HG03565 (cell line): Measurements from ENCODE around the gene RIMS4.

Experiments used
- ATAC-seq: cut with Tn5 transposase; IDR thresholded peaks from one replicate; pipeline ENCODE4 v1.9.1; 2021; ENCODE audit warnings: mild to moderate bottlenecking, moderate library complexity; ENCODE audit not compliant: unreplicated experiment

RIMS4 gene

DNA sequence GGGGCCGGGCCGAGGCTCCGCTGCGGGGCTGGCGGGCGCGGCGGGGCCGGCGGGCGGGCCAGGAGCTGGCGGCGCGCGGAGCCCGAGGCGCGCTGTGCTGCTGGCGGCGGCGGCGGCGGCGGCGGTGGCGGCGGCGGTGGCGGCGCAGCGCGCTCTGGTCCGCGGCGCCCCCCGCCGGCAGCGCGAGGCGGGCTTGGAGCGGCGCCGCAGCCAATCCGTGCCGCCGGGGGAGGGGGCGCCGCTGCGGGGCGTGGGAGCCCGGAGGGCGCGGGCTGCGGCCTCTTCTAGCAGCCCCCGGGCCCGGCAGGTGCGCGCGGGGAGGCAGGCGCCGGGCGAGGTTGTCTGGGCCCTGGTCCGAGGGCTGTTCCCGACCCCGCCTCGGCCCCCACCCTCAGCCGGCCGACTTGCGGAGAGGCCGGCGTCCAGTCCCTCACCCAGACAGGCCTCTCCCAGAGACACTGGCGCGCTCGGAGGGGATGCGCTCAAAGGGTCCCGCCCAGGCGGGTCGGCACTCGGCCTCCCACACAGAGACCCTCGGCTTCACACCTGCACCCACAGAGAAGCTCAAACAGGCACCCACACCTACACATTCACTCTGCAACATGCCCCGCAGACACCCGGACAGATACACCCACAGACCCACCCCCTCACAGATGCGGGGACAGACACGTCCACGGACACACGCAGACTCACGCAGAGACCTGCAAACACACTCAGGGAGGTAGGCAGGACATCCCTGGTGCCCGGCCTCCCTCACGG, at the start of gene RIMS4:
TSS of gene RIMS4 (minus strand) at position 156 of the 759 bp plus-strand sequence. CDS start 275 bp downstream, outside the sequence.
- ATAC-seq = no peak

DNA sequence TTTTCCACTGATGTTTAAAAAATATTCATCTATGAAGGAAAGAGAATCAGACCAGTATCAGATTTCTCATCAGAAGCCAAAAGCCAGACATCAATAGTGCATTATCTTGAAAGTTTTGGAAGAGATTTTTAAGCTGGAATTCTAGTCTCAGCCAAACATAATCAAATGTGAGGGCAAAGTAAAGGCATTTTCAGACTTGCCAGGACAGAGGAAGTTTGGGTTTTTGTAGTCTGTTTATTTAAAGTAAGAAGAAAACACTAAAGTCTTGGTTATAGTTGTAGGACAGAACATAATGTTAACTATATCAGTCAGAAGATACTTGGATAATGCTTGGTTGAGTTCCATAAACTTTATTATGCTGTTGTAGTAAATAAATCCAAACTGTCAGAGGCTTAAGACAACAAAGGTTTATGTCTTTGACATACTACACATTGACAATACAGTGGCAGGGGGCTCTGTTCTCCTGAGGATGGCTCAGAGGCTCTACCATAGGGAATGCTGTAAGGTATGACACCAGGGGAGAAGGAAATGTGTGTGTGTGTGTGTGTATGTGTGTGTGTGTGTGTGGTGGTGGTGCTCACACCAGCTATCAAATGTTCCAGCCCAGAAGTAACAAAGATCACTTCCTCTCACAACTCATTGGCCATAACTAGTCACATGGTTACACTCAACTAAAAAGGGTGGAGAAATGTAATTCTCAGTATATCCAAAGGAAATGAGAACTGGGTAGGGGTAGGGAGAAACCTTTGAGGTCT, 48.4 kb upstream of the RIMS4 start:
- no peak for ATAC-seq

DNA sequence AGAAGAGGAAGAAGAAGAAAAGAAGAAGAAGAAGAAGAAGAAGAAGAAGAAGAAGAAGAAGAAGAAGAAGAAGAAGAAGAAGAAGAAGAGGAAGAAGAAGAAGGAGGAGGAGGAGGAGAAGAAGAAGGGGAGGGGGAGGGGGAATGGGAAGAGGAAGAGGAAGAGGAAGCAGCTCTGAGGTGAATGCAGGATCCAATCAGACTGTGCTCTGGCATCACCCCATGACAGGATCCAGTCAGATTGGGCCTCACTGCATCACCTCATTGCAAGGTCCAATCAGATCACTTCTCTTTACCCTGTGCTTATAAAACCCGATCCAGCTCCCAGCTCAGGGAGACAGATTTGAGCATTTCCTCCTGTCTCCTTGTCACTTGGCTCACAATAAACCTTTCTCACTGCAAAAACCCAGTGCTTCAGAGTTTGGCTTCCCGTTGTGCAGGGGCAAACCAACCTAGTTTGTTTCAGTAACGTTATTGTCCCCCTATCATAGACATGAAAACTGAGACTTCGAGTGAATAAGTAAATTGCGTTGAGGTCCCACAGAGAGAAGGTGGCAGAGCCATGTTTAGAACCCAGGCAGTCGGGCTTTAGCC, 46.6 kb upstream of the RIMS4 start:
- no peak for ATAC-seq

DNA sequence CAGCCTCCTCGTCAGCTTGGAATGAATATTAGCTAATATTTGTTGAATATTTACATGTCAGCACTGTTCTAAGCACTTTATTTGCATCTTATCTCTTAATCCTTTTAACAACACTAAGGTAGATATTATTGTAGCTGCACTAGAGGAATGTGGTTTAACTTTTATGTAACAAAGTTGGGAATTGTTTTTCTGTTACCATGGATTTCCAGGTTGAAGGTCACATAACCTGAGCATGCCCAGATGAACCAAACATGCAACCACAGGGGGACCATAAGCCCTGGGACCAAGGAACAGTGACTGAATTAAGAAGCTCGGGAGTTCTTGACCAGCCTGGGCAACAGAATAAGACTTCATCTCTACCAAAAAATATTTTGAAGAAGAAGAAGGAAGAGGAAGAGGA, 46.1 kb upstream of the RIMS4 start:
- ATAC-seq = no peak

DNA sequence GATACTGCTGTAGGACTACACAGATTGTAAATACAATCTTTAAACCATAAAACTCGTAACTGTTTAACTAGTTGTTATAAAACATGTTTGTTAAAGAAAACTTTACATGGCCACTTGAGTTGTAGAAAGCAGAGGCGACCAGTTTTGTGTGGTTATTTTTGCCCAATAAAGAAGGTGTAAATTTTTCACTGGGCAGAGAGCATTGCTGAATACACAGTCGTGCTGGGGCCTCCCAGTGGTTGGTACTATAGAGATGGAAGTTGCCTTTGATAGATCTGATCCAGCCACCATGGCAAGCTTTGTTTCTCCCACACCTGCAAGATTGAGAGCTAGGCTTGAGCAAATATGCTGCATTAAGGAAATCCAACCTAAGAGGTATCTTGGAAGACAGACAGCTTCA, 41.2 kb upstream of the RIMS4 start:
- no peak for ATAC-seq

DNA sequence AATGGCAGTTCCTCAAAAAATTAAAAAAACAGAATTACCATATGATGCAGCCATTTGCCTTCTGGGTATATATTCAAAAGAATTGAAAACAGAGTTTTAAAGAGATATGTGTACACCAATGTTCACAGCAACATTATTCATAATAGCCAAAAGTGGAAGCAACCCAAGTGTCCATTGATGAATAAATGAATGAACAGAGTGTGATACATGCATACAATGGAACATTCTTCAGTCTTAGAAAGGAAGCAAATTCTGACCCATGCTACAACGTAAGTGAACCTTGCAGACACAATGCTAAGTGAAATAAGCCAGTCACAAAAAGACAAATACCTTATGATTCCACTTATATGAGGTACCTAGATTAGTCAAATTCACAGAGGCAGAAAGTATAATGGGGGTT, 40.5 kb upstream of the RIMS4 start:
- ATAC-seq = no peak

DNA sequence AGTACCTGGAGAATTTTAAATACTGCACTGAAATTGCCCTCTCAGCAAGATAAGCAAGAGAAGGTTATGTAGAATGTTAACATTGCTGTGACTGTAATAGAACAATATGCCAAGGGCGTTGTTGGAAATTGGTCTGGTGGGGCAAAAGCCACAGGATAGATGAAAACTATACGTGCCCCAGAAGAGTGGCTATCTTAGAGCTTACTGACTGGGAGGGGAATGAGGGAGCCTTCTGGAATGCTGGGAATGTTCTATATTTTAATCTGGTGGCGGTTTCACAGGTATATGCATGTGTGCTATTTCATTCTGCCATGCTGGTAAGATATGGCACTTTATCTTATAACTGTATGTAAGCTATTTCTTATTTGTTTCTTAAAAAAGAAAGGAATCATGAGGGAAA, 39.9 kb upstream of the RIMS4 start:
- no peak for ATAC-seq

DNA sequence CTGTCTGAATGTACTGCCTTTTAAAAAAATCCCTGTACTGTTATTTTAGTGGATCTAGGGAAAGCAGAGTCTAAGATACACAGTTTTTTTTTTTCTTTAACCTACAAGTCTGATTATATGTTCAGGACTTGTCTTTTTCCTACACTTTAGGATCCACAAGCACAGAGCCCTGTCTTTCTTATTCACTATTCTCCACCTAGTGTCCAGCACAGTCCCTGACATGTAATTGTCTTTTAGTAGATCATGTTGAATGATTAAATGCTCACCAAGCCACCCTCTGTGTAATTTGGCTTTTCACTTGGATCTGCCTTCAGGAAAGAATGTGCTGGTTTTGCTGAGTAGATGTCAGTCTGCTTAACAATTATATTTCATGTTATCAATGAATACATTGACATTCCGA, 39.4 kb upstream of the RIMS4 start:
- ATAC-seq = no peak

DNA sequence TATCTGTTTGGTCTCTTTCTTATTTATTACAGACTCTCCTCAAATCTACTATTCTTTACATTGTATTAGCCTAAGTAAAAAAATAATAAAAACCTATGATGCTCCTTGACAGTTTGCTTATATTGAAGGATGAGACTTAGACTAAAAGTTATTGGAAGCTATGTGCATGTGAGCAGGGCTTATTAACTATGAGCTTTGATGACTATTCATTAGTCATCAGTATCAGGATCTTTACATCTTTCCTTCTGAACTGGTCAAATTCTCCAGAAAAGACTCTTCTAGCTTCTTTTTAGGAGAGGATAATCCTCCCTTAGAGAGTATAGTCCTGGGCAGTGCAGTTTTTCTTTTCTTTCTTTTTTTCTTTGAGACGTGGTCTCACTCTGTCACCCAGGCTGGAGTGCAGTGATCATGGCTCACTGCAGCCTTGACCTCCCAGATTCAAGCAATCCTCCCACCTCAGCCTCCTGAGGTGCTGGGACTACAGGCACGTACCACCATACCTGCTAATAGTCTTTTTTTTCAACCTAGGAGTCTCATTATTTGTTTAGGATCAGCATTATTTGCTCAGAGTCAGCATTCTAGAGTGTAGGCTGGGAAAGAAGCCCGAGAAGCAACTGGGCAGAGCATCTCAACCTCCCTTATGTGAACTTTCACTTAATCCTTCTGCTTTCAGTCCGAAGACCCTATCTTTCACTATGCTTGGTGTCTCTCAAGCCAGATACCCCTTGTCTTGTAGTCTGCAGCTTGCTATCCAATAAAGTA, 38.1 kb upstream of the RIMS4 start:
- ATAC-seq = no peak

DNA sequence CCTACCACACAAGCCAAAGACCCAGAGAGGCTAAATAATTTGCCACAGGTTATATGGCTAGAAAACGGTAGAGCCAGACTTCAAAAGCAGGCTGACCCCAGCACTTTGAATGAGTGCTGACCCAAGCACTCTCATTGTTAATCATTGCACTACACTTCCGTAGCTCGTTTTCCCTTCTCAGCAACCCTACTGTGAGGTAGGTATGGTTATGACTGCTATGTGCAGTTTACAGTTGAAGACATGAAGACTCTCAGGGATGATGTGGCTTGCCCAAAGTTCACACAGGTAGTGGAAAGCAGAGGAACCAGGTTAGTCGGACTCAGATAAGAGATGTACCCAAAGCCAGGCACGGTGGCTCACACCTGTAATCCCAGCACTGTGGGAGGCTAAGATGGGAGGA, 33.5 kb upstream of the RIMS4 start:
- no peak for ATAC-seq

DNA sequence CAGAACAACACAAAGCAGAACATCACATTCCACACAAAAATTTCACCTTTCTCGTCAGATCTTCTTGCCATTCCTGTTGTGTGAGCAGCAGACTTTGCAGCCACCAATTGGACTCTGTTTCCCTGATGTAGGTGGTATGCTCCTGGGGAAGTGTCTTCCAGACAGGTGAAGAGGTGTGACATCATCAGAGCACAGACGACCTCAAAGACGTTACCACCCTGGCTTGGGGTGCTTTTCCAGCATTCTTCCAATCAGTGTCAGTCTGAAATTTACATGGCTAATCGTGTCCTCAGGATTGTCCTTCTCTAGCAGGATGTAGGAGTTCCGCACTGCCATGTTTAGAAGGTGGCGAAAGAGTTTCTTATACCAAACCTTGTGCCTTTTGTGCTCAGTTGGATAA, 31.6 kb upstream of the RIMS4 start:
- ATAC-seq = no peak

DNA sequence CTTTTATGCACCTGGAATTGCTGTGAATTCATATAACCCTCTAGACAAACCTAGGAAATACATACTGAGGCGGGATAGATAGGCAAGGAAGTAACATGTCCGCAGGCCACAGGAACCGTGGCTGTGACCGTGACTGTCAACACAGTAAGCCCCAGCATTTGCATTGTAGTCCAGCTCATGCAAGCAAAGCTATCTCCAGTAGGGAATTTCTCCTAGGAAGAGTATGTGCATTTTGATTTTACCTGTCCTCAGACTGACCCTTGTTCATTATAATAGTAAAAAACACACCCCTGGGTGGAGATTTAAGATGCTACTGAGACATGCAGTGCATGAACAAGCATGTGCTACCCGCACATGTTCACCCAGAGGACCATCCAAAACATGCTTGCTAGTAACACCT, 30.5 kb upstream of the RIMS4 start:
- ATAC-seq = no peak

DNA sequence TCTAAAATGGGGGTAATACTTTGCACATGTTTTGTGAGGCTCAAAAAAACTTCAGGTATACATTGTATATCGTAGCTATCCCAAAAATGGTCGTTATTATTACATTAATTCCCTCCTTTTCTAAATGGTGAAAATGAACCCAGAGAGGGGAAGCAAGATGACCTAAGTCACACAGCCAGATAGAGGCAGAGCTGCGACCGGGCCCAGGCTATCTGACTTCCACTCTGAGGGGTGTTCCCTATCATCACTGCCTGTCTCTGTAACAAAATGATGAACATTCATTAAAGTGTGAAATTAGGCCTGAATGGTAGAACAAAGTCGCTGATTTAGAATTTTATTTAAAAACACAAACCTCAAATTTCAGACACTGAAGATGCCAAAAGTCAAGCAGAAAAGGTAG, 29.1 kb upstream of the RIMS4 start:
- no peak for ATAC-seq

DNA sequence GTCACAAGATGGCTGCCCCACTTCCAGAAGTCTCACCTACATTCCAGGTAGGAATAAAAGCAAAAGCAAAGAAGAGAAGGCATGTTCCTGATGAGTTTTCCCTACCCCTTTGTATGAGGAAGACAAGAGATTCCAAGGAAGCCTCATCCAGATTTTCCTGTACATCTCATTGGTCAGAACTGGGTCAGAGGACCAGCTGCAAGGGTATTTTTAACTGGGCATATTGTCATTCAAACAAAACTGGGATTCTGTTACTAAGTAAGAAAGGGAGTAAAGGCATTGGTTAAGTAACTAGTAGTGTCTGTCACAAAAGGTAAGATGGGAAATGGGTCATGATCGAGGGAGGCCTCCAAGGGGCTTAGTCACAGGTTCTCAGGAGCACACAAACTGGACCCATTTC, 28.2 kb upstream of the RIMS4 start:
- no peak for ATAC-seq

DNA sequence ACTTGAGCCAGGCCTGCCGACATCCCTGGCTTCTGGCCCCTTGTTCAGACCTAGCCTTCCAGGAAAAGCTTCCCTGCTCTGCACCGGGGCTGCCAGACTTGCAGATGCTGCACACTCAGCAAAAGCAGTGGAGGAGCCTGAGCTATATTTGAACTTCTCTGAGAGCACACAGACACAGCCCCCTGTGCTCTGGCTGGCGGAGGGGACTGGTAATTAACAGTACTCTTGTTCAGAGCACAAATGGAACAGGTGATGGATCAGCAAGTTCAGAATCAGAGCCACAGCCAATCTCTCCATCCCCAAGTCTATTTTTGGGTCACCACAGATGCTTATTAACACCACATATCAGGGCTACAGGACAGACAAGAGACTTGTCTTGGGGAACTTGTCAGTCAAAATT, 27.6 kb upstream of the RIMS4 start:
- no peak for ATAC-seq

DNA sequence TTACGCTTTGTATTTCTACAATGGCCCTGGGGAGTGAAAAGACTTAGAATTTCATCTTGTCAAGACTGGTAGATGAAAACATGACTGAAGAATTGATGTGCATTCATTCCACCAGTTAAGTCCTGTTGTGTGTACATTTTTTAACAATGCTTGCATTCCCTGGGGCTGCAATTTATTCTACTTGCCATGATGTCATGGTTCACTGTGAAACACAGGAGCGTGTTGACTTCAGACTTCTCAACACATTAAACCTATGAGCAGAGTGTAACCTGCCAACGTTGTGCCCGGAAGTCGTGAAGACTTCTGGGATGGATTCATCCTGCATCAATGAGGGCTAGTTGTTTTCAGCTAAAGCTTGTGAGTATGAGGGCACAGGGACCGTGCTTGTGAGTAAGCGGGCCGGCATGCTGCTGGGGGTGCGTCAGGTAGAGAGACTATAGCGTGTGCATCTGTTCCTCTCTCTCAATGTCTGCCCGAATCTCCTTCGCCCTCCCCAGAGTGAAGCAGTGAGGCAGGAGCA, 26.3 kb upstream of the RIMS4 start:
- no peak for ATAC-seq

DNA sequence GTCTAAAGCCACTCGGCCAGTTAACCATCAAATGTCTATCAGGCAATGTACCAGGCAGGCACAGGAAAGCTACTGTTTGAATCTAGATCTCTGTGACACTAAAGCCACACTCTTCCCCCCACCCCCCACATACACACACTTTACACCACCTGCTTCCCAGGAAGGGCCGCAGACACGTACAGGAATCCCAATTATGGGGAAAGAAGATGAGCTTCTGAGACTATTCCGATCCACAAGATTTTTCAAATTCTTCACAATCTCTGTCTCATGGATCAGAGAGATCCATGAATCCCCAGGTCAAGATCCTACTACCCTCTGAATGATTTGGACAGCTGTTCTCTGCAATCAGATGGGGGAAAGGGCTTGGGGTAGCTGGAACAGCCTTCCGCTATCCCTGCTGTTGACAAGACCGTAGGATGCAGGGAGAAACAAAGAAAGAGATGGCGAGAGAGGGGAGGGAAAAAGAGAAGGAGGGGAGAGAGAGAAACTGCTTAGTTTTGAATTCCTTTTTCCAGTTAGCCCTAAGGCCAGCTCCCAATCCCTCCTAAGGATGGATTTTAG, 25.4 kb upstream of the RIMS4 start:
- no peak for ATAC-seq

DNA sequence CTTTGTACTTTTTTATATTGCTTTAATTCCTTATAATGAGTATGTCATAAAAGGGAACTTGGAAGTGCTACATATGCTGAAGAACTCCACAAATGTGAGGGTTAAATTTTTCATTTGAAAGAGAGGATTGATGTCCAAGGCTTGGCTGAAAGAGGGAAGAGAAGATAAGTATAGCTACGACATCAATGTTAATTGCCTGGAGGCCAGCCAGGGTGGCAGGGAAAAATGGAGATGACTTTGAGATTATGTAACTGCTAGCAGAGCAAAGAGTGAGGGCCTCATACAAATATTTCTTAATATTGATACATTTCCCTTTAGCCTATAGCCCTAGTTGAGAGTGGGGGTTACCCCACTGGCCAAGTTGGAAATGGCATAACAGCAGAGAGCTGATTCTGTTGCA, 24.8 kb upstream of the RIMS4 start:
- ATAC-seq = no peak

DNA sequence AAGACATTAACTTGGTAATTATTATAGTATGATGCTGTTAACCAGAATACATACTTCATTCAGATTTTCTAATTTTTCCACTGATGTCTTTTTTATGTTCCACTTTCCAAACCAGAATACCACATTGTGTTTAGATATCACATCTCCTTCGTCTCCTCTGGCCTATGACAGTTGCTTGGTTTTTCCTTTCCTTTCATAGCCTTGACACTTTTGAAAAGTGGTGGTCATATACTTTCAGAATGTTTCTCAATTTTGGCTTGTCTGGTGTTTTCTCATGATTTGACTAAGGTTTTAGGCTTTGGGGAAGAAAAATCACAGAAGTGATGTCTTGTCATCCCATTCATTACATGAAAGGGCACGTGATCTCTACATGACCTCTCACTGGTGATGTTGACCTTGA, 24.3 kb upstream of the RIMS4 start:
- ATAC-seq = no peak

DNA sequence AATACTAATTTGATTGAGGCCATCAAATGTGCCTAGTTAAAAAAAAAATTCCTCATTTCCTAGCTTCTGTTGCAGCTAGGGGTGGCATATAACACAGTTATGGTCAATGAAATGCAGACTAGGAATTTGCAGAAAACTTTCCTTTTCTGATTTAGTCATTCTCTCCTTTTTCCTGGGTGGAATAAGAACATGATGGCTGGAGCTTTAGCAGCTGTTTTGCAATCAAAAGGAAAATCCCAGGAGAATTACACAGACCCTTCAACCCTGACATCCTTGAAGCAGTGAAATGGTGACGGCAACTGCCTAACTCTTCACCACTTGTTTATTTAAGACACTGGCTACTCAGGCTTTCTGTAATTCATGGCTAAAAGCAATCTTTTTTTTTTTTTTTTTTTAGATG, 23.1 kb upstream of the RIMS4 start:
- no peak for ATAC-seq

DNA sequence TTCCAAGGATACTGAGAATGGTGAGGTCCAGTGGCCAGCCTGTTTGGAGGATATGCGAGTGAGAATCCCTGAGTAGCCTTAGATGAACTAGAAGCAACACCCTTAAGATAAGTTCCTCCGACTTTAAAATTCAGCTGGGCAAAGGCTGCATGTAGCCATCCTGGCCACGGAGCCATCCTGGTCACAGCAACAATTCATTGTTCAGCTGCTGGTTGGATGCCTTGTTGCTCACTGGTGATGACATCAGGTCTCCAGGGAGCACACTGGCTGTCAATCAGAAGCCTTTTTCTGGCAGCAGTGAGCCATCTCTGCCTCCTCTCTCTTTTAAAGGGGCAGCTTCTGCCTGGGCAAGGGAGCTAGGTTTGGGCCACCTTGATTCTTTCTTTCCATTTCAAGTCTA, 22.4 kb upstream of the RIMS4 start:
- no peak for ATAC-seq
